Measurements from ENCODE around the gene ESRP2. TPM values are rescaled to one million over a fixed set of nuclear protein-coding genes. Genes with fewer than 3 reads are reported as not detected.

The ESRP2 gene
- total RNA-seq, 1 donor from 2014 or later: 26.9 TPM

DNA sequence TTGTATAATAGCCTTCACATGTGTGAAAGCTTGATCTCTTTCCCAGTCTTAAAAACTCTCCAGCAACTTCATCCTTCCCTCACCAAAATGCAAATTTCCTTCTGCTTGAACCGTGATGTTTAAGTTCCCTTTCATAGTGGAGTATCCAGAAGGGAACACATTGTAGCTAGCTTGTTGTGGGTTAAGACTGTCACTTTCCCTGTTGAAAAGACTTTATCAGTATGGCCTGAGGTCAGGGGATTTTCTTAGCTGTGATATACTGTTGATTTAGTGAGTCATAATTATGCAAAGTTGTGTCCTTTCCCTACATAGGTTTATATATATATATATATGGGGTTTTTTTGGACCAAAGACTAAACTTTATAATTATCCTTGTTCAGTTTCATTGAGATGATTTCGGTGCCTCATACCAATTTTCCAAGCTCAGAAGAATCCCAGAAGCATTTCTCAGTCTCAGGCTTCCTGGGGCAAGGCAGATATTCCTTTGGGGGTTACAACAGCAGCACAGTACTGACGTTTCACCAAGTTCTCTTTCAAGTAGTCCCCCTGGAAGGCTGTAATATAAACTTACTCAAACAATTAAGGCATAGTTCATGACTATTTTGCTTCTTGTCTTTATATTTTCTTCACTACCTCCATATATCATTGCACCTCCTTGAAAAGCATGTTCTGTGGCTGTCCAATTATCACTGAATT lies 35.7 kb downstream of the ESRP2 start:
- no peak for TF ChIP-seq CTCF (IDR thresholded peaks at IDR 0.05; ENCODE audit: insufficient read depth, low read length, poor library complexity, severe bottlenecking)
- Histone ChIP-seq H3K27me3 (ENCODE audit: control insufficient read depth, insufficient read depth, low read length) (no peaks in the 10 kb centered on the region), H3K36me3 (ENCODE audit: control insufficient read depth, insufficient read depth, low read length) (no peaks in the 10 kb centered on the region), H3K4me3 (ENCODE audit: low read depth, low read length) (no peak overlapping the region)
- no peak for DNase-seq (ENCODE audit: low read depth)

DNA sequence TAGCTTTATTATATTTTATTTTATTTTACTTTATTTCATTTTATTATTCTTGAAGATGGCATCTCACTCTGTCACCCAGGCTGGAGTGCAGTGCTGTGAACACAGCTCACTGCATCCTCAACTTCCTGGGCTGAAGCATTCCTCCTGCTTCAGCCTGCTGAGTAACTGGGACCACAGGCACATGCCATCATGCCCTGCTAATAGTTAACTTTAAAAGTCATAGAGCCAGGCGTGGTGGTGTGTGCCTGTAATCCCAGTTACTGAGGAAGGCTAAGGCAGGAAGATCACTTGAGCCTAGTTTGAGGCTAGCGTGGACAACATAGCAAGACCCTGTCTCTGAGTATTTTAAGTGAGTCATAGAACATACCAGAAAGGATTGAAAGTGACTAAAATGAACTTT lies 38.7 kb downstream of the ESRP2 start:
- H3K36me3 ChIP-seq (ENCODE audit: control insufficient read depth, insufficient read depth, low read length): no peaks in the 10 kb centered on the region
- no peaks in the 10 kb centered on the region for H3K27me3 ChIP-seq (ENCODE audit: control insufficient read depth, insufficient read depth, low read length)
- DNase-seq (ENCODE audit: low read depth): peak; percentile 54
- H3K4me3 ChIP-seq (ENCODE audit: low read depth, low read length): no peak overlapping the region
- TF ChIP-seq CTCF (IDR thresholded peaks at IDR 0.05; ENCODE audit: insufficient read depth, low read length, poor library complexity, severe bottlenecking): no peak

- no peak for DNase-seq (ENCODE audit: low read depth)
- Histone ChIP-seq H3K4me3 (ENCODE audit: low read depth, low read length) (no peak overlapping the region), H3K36me3 (ENCODE audit: control insufficient read depth, insufficient read depth, low read length) (no peaks in the 10 kb centered on the region), H3K27me3 (ENCODE audit: control insufficient read depth, insufficient read depth, low read length) (no peaks in the 10 kb centered on the region)
- no peak for TF ChIP-seq CTCF (IDR thresholded peaks at IDR 0.05; ENCODE audit: insufficient read depth, low read length, poor library complexity, severe bottlenecking)
These were observed 41.7 kb downstream of the ESRP2 start for GRCh38 chr16:68194251-68194650.

GRCh38 chr16:68190736-68191510 lies 45.0 kb downstream of the ESRP2 start:
- no peak for DNase-seq (ENCODE audit: low read depth)
- Histone ChIP-seq H3K4me3 (ENCODE audit: low read depth, low read length) (no peak overlapping the region), H3K36me3 (ENCODE audit: control insufficient read depth, insufficient read depth, low read length) (no peaks in the 10 kb centered on the region), H3K27me3 (ENCODE audit: control insufficient read depth, insufficient read depth, low read length) (no peaks in the 10 kb centered on the region)
- TF ChIP-seq CTCF (IDR thresholded peaks at IDR 0.05; ENCODE audit: insufficient read depth, low read length, poor library complexity, severe bottlenecking): no peak

DNA sequence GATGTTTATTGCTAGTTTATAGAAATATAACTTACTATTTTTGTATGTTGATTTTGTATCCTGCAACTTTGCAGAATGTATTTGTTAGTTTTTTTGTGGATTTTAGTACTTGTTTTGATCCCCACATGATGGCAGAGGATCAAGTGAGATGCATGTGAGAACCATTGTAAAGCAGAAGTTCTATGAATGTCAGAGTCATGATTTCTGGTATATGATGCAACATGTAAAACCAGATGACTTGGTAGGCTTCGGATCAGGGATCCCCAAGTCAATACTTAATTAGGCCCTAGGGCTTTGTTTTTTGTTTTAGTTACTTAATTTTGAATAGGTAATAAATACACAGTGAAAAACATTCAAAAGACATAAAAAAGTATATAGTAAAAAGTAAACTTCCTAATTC lies 45.8 kb downstream of the ESRP2 start:
- TF ChIP-seq CTCF (IDR thresholded peaks at IDR 0.05; ENCODE audit: insufficient read depth, low read length, poor library complexity, severe bottlenecking): no peak
- DNase-seq (ENCODE audit: low read depth): no peak
- no peaks in the 10 kb centered on the region for H3K27me3 ChIP-seq (ENCODE audit: control insufficient read depth, insufficient read depth, low read length)

More for the DNA sequence above, 45.8 kb downstream of the ESRP2 start:
- H3K36me3 ChIP-seq (ENCODE audit: control insufficient read depth, insufficient read depth, low read length): no peaks in the 10 kb centered on the region
- no peak overlapping the region for H3K4me3 ChIP-seq (ENCODE audit: low read depth, low read length)
